Ramos (cell line): ENCODE measurements around the gene THAP5.
"Not testable (repeated sequence)": the region's sequence is repeated elsewhere in the genome, so short reads cannot be mapped to it uniquely, and the experiment has no call there.

Source experiments
- in situ Hi-C: fragments of 300-500 bp; cut with MboI; formaldehyde crosslinking; loops from one replicate; pipeline ENCODE4 v1.14.3; 2022; ENCODE audit warnings: low sequenced_read_pairs; ENCODE audit not compliant: unreplicated experiment

THAP5 gene

DNA sequence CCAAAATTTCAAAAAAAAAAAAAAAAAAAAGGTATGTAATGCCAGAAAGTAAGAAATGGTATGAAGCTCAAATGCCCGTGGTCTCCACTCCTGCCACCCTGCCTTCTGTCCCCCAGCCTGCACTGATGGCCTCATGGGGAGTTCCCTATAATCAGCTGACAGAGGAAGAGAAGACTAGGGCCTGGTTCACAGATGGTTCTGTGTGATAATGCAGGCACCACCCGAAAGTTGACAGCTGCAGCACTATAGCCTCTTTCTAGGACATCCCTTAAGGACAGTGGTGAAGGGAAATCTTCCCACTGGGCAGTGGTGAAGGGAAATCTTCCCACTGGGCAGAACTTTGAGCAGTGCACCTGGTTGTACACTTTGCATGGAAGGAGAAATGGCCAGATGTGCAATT lies 31.3 kb downstream of the THAP5 start:
- in situ Hi-C loops, result not testable (repeated sequence)

DNA sequence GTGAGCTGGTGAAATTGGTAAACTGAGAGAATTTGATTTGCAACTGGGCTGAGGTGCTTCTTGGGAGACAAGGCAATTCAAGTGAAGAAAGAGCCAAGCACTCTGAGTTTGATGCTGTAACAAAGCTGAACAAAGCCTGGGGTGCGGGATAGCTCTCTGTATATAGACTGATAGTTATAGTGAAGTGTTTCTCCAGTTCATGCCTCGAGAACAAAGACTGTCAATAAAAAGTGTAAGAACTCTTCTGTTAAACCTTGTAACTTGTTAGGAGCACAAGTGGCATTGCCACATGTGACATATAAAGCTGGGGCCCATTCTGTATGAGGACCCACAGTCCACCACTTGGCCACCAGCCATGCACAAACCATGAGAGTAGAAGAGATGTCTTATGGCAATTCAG lies 32.3 kb downstream of the THAP5 start:
- in situ Hi-C loops, result no loop called here

DNA sequence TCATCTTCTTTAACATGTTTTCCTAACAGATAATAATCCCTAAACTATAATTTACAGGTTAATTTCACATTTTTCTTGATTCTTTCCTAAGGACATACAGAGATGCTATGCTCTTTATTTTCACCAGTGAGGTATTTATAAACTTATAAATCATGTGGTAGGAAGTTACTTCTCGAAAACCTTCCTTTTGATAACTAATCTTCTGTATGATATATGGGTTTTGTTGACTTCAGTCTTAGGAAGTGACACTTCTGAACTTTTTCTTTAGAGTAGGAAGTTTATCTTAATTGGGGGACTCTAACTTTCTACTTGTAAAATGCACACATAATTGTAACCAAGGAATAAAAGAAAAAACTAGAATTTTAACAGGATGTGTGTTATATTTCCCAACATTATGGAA lies 33.8 kb downstream of the THAP5 start:
- in situ Hi-C loops, result no loop called here

DNA sequence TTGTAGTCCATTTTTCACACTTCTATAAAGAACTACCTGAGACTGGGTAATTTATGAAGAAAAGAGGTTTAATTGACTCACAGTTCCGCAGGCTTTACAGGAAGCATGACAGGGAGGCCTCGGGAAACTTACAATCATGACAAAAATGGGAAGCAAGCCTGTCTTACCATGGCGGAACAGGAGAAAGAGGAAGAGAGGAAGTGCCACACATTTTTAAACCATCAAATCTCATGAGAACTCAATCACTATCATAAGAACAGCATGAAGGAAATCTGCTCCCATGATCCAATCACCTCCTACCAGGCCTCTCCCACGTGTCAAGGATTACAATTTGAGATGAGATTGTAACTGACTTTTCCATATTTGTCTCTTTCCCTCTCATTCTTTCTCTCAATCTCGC lies 34.2 kb downstream of the THAP5 start:
- in situ Hi-C loops, result no loop called here

DNA sequence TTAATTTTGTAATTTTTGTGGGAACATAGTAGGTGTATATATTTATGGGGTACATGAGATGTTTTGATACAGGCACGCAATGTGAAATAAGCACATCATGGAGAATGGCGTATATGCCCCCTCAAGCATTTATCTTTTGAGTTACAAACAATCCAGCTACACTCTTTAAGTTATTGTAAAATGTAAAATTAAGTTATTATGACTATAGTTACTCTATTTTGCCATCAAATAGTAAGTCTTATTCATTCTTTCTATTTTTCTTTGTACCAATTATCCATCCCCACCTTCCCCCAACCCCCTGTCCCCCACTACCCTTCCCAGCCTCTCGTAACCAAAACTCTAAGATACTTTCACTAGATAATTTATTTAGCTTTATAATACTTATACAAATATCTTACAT lies 35.8 kb downstream of the THAP5 start:
- in situ Hi-C loops, result no loop called here

DNA sequence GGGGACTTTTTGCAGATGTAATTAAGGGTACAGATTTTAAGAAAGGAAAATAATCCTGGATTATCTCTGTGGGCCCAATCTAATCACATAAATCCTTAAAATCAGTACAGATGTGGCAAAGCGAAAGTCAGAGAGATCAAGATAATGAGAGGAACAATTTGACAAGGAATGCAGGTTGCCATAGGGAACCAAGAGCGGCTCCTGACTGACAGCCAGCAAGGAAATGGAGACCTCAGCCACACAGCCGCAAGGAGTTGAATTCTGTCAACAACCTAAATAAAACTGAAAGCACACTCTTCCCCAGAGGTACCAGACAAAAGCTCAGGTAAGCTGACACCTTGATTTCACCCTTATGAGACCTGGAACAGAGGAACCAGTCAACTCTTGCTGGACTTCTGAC lies 40.2 kb downstream of the THAP5 start:
- in situ Hi-C loops, result no loop called here

DNA sequence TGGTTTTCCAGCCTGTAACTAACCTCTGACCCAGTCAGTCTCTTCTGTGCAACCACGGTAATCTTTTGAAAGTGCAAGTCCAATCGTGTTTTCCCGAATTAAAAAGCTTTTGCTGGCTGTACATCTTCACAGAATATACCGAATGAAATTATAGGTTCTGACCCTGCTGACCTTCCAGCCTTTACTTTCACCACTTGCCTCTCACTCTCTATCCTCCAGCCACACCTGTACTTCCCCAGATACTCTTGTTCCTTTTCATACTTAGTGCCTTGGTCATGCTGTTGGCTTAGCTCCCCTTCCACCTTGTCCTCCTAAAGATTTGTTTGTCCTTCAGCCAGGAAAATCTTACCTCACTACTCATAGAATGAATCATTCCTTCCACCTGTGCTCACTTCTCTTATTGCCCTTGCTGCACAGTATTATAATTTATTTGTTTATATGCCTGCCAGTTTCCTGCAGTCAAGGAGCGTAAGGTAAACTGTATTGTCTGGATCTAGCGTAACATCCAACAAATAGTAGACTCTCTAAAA lies 41.3 kb downstream of the THAP5 start:
- in situ Hi-C loops, result no loop called here

DNA sequence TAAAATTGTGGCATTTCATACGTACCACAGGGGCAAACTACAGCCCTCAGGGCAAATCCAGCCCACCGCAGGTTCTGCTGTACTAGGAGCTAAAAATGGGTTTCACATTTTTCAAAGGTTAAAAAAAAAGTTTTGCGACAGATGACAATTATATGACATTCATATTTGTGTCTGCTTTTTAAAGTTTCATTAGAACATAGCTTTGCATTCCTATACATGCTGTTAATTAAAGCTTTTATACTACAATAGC lies 42.8 kb downstream of the THAP5 start:
- in situ Hi-C loops, result no loop called here

DNA sequence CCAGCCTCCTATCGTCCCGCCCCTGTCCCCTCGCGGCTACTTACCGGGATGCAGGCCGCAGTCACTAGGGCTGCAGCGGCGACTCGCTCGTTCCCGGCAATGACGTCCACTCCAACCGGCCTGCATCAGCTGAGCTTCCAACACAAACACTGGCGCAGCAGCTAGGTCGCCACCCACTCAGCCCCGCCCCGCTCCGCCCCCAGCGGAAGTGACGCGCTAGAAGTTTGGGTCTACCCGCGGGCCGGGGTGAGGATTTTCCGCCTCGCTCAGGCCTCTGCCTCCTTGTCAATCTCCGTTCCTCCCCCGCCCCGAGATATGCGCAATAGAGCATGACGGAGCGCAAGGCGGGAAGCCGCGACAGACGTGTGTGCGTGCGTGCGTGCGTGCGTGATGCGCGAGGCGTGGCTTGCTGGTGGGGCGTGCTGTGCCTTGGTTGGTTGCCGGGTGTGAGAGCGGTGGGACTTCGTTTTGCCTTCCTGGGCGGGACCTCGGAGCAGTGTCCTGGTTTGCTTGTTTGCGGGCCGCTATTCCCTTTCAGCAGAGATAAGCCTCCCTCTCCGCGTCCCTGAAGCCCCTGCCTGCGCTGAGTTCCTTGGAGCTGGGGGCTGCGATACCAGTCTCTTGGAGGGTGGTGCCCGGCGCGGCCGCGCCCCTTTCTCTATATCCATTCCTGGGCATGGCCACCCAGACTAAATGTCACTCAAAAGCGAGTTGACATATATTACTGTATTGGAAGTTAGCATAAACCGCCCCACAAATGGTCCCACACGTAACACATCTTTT lies 43.3 kb downstream of the THAP5 start, which contains the start of gene PNPLA8:
TSS of gene PNPLA8 (minus strand) at position 151 of the 783 bp plus-strand sequence. CDS start 10,644 bp downstream, outside the sequence.
- in situ Hi-C loops, result no loop called here

DNA sequence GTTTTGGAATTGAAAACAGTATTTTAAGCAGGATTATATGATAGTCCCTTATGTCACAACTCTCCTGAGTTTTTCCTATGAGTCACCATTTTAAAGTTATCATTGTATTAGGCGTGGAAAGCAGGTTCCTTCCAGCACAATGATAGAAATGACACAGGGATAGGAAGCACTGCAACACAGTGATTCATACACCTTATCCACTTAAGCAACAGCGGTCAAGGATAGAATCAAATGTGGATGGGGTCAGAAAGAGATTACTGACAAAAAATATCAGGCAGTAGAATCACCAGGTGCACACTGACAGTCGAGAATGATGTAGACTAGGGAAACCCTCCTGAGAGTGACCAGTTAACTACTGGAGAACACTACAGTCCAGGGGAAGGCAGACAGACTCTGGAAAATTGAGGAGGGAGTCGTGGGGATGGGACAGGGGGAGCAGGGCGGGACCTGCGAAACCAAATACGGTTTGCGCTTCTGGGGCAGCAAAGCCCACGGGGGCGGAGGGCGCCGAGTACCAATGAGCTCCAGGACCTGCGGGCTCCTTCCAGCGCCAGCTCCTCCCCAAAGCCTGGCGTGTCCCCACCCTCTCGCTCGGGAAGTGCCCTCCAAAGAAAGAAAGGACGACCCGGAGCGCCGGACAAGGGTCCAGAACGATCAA lies 44.0 kb downstream of the THAP5 start:
- in situ Hi-C loops, result no loop called here

DNA sequence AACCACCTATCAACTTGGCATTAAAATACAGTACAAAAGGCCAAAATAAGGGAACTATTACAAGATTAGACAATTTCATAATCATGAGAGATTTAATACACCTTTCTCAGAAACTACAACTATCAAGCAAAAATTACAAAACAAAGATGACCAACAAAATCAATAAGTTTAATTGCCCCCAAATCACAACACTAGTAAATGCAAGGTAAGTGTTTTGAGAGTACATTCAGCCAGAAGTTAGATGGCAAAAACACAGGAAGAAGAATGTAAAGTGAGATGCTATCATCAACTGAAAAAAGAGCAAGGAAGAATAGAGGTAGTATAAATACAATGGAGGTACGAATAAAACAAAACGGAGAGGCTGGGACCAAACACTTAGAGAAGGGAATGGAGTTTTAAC lies 46.7 kb downstream of the THAP5 start:
- in situ Hi-C loops, result no loop called here

DNA sequence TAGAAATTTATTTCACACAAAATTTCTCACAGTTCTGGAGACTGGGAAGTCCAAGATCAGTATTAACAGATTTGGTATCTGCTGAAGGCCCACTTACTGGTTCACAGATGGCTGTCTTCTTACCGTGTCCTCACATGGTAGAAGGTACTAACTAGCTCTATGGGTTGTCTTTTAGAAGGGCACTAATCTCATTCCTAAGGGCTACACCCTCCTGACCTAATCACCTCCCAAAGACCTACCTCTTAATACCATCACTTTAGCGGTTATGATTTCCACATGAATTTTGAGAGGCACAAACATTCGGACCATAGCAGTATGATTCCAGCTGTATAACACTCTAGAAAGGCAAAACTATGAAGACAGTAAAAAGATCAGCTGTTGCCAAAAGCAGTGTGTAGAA lies 51.6 kb downstream of the THAP5 start:
- in situ Hi-C loops, result no loop called here

DNA sequence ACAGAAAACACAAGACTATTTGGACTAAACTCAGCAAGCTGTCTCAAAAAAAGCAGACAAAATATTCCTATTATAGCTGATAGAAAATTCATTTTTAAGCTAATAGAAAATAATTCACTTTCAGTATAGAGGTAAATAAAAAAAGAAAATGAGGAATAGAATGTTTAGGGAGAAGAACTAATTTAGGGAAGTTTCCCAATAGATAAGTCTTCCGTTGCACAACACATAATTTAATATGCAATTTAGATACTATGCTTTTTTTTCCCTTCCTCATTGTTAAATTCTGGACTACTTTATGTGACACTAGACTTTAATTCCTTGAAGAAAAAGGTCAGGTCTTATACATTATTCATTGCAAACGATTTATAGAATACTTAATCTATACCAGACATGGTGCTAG lies 53.9 kb downstream of the THAP5 start:
- in situ Hi-C loops, result no loop called here

DNA sequence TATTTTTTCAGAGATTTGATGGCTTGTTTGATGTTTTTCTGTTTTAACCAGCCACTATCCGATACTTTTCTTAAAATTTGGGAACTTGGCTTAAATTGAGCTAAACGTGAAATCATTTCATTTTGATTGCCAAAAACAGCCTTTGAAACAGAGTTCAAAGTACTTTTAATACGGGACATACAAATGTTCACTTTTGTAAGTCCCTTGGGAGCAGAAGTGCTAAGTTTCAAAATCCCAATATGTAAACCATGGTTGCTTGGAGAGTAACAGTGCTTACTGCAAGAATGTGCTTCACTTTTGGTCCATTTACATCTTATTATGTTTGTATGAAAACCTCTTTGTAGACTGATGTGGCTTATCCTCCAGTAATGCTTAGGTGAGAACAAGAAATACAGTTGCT lies 54.5 kb downstream of the THAP5 start:
- in situ Hi-C loops, result no loop called here
